Adrenal gland (tissue), 12 donors: ENCODE measurements around the gene PATJ. TPM values are rescaled to one million over a fixed set of nuclear protein-coding genes. Genes with fewer than 3 reads are reported as not detected.
"Not testable (repeated sequence)": the region's sequence is repeated elsewhere in the genome, so short reads cannot be mapped to it uniquely, and the experiment has no call there.

Source experiments
- DNase-seq, 7 donors: peaks; one replicate each; pipeline ENCODE4 v3.0.0-alpha.2; 2019 to 2020
- H3K27ac ChIP-seq, 5 donors: fragments of 200-600 bp; sonication (generic) in 4 of 5; 1 replicate in 3 of 5; 2 replicates in 2 of 5; pipeline versions ENCODE4 v1.5.1 to v1.8.0; 2016 to 2020; ENCODE audit warnings: mild to moderate bottlenecking in 1 of 5
- H3K27me3 ChIP-seq: fragments of 200-600 bp; 2 replicates; pipeline ENCODE4 v1.8.0; 2021
- H3K36me3 ChIP-seq, 2 donors: fragments of 200-600 bp; replicated peaks in 1 of 2; 1 replicate in 1 of 2; 2 replicates in 1 of 2; pipeline versions ENCODE4 v1.5.1 to v1.8.0; 2018 to 2022
- H3K4me1 ChIP-seq, 2 donors: fragments of 200-600 bp; replicated peaks in 1 of 2; 1 replicate in 1 of 2; 2 replicates in 1 of 2; pipeline versions ENCODE4 v1.5.1 to v1.8.0; 2018 to 2021
- H3K4me3 ChIP-seq, 4 donors: fragments of 200-600 bp; sonication (generic) in 3 of 4; one replicate each; pipeline ENCODE4 v1.5.1; 2016 to 2018
- H3K9me3 ChIP-seq, 3 donors: fragments of 200-600 bp; sonication (generic) in 1 of 3; replicated peaks in 1 of 3; 1 replicate in 2 of 3; 2 replicates in 1 of 3; pipeline versions ENCODE4 v1.5.1 to v1.8.0; 2016 to 2021
- POLR2A ChIP-seq, 2 donors: fragments of 450-650 bp; IDR thresholded peaks; one replicate each; pipeline ENCODE4 v1.6.1; 2017; ENCODE audit warnings: antibody characterized with exemption in 2 of 2, mild to moderate bottlenecking in 2 of 2, moderate library complexity in 1 of 2
- WGBS, 4 donors: extraction: QIAGEN DNeasy Blood & Tissue Kit in 2 of 4; methylation state at CpG; one replicate each; pipeline versions ENCODE4 v1.1.5 to v1.1.7; 2013 to 2017; 5-methylcytosine and 5-hydroxymethylcytosine counted together
- intact Hi-C, 2 donors: fragments of 100-400 bp; cut with DNase I; formaldehyde crosslinking; loops; one replicate each; pipeline versions ENCODE4 v1.14.1 to v1.15.0; 2022 to 2023
- polyA plus RNA-seq, 3 donors: library from polyadenylated mRNA; stranded (reverse); fragments of 200-250 nt in 2 of 3; fragments of 350-450 nt in 1 of 3; fragmentation: Illumina TruSeq in 1 of 3; extraction: RNeasy Lipid Tissue Mini Kit (QIAGEN cat#74804) in 1 of 3; gene quantifications; one replicate each; pipeline ENCODE4 v1.2.3, GENCODE V29; 2013 to 2014
- total RNA-seq, 9 donors: library from RNA; depleted of rRNA in 4 of 9; stranded (reverse); fragments of >200 nt in 4 of 9; fragments of 120-200 nt in 1 of 9; fragmentation: NEBNext Ultra II Directional in 1 of 9; extraction: Animal tissue kit (Norgen Biotek cat#: 25700) in 1 of 9; gene quantifications; one replicate each; pipeline versions ENCODE4 v1.1.0 to v1.2.4, GENCODE V29; 2013 to 2023
- TF ChIP-seq, protein P1 (sequence below), 6 experiments: fragments of 450-650 bp in 4 of 6; fragments of 200-600 bp in 2 of 6; sonication (generic) in 1 of 6; IDR thresholded peaks; 1 replicate in 5 of 6; 2 replicates in 1 of 6; pipeline versions ENCODE4 v1.5.1 to v1.8.0; 2016 to 2021; ENCODE audit warnings: antibody characterized with exemption in 6 of 6, mild to moderate bottlenecking in 2 of 6, moderate library complexity in 1 of 6
- donor health status: healthy with polysubstance abuse.
- donor health status: Bipolar disorder and iron deficiency.
- donor health status: DM: yes; HTN: yes; CAD: no.
- donor health status: DM: no; HTN: no; CAD: no.
- donor health status: DM: no; HTN: no; CAD: no.
- donor health status: DM: yes; HTN: yes; CAD: no.

The PATJ gene
- total and polyA plus RNA-seq, 12 donors: 6.8 to 36.6 (median 23.4) TPM

DNA sequence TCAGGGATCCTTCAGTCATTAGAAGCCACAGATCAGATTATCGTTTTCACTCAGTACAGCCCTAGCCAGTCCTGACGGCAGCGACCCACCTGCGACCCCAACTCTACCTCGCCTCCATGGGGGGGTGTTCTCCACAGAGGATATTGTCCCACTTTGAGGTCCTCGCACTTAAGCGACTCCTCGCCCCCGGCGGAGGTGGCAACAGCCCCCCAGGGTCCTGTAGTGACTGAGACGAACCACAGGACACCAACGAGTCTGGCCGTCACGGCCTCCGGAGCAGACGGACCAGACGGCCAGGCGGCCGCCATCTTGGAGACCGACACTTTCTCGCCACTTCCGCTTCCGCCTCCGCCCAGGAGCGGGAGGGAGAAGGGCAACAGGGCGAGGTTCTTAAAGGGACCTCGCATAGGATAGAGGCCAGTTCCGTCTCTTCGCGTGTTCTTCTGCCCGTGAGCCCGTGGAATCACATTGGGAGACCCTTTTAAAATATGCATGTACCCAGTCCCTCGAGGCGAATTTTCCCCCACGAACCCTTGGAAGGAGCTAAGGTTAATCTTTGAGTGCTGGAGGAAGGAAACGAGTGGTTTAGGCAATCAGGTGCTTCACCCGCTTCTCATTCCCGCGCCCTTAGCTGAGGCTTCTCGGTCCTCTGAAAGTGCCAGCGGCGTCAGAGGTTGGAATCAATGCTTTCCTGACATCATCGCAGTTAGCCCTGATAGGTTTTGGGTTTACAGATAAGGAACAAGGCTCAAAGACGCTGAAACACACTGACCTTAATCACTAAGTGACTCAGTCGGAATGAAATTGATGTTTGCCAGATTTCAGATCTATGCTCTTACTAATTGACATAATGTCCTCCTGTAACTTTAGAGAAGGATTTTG lies 17.2 kb upstream of the PATJ start, which contains the start of gene TM2D1:
Gene TM2D1 (minus strand): TSS at position 329 of the 882 bp plus-strand sequence. CDS start 21 bp downstream, at position 308.
- H3K4me3 ChIP-seq: peak within 1 kb of the TSS; percentile 71 to 84 (median 76)
- no peaks in the 10 kb centered on the region for H3K27me3 ChIP-seq
- 0% methylated on average over 35 to 45 of the region's 45 CpGs for WGBS, 4 donors
- DNase-seq: peak; percentile 87 to 93 (median 90)
- intact Hi-C loops: no loop called here
- H3K9me3 ChIP-seq: no peaks in the 10 kb centered on the region
- H3K4me1 ChIP-seq: peaks cover 7 to 33% of the 10 kb centered on the region in 2 donors
- TF ChIP-seq, protein P1, sequence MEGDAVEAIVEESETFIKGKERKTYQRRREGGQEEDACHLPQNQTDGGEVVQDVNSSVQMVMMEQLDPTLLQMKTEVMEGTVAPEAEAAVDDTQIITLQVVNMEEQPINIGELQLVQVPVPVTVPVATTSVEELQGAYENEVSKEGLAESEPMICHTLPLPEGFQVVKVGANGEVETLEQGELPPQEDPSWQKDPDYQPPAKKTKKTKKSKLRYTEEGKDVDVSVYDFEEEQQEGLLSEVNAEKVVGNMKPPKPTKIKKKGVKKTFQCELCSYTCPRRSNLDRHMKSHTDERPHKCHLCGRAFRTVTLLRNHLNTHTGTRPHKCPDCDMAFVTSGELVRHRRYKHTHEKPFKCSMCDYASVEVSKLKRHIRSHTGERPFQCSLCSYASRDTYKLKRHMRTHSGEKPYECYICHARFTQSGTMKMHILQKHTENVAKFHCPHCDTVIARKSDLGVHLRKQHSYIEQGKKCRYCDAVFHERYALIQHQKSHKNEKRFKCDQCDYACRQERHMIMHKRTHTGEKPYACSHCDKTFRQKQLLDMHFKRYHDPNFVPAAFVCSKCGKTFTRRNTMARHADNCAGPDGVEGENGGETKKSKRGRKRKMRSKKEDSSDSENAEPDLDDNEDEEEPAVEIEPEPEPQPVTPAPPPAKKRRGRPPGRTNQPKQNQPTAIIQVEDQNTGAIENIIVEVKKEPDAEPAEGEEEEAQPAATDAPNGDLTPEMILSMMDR (IDR thresholded peaks at IDR 0.05): peak in 1 of 6 experiments; percentile 4
- peak; percentile 85 to 90 for TF ChIP-seq POLR2A (IDR thresholded peaks at IDR 0.05)
- peak within 1 kb of the TSS; percentile 57 to 93 (median 84) for H3K27ac ChIP-seq
- peaks cover 0 to 4% of the 10 kb centered on the region in 2 donors for H3K36me3 ChIP-seq

DNA sequence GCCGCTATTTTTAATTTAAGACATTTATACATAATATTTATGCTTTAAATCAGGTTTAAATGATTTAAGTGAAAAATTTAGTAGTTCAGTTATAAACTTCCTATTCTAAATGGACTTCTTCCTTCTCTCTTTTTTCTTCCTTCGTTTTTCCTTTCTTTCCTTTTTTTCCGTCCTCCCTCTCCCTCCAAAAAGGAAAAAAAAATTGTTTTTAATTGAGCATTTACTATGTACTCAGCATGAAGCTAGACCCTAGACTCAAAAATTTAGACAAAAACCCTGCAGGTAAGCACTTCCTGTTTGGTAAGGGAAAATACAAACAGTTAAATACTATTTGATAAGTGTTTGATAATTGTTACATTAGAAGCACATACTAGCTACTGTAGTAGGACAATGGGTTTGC lies 14.7 kb upstream of the PATJ start:
- no peaks in the 10 kb centered on the region for H3K9me3 ChIP-seq
- TF ChIP-seq, protein P1 (IDR thresholded peaks at IDR 0.05): no peak
- no peak for TF ChIP-seq POLR2A (IDR thresholded peaks at IDR 0.05)
- H3K36me3 ChIP-seq: no peaks in the 10 kb centered on the region
- H3K4me3 ChIP-seq: no peak overlapping the region
- DNase-seq: no peak
- 76 to 96% (median 83%) methylated on average over 3 of the region's 3 CpGs for WGBS, 4 donors
- H3K27me3 ChIP-seq: no peaks in the 10 kb centered on the region
- peaks cover 7 to 27% of the 10 kb centered on the region in 2 donors for H3K4me1 ChIP-seq
- no peak overlapping the region for H3K27ac ChIP-seq
- intact Hi-C loops: no loop called here

GRCh38 chr1:61730679-61731078 lies 11.6 kb upstream of the PATJ start:
- intact Hi-C loops, H3K4me3 ChIP-seq, DNase-seq, H3K27me3 ChIP-seq, H3K36me3 ChIP-seq, H3K9me3 ChIP-seq, H3K4me1 ChIP-seq, H3K27ac ChIP-seq: not testable (repeated sequence)
- WGBS, 4 donors: 0 to 25% (median 0%) methylated on average over 1 of the region's 1 CpG

DNA sequence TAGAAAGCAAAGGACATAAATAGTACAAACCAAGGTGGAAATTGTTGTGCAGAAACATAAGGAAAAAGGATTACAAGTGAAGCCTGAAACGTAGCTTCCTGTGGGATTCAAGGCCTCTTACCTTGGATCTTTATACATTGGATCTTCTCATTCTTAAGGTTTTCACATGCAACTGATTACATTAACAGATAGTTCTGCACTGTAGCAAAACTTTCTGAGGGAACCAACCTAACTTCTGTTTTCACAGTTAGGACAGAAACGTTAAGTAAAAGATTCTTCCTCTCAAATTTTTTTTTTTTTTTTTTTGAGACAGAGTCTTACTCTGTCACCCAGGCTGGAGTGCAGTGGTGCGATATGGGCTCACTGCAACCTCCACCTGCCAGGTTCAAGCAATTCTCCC lies 9.6 kb upstream of the PATJ start:
- Histone ChIP-seq H3K27ac (no peak overlapping the region), H3K9me3 (no peaks in the 10 kb centered on the region), H3K4me1 (no peaks in the 10 kb centered on the region), H3K27me3 (no peaks in the 10 kb centered on the region), H3K4me3 (no peak overlapping the region), H3K36me3 (no peaks in the 10 kb centered on the region)
- intact Hi-C loops: no loop called here
- WGBS, 4 donors: 63 to 68% (median 65%) methylated on average over 3 of the region's 3 CpGs
- TF ChIP-seq POLR2A (IDR thresholded peaks at IDR 0.05): no peak
- TF ChIP-seq, protein P1 (IDR thresholded peaks at IDR 0.05): no peak
- no peak for DNase-seq
